Measurements from ENCODE around the gene OLIG1.

DNA sequence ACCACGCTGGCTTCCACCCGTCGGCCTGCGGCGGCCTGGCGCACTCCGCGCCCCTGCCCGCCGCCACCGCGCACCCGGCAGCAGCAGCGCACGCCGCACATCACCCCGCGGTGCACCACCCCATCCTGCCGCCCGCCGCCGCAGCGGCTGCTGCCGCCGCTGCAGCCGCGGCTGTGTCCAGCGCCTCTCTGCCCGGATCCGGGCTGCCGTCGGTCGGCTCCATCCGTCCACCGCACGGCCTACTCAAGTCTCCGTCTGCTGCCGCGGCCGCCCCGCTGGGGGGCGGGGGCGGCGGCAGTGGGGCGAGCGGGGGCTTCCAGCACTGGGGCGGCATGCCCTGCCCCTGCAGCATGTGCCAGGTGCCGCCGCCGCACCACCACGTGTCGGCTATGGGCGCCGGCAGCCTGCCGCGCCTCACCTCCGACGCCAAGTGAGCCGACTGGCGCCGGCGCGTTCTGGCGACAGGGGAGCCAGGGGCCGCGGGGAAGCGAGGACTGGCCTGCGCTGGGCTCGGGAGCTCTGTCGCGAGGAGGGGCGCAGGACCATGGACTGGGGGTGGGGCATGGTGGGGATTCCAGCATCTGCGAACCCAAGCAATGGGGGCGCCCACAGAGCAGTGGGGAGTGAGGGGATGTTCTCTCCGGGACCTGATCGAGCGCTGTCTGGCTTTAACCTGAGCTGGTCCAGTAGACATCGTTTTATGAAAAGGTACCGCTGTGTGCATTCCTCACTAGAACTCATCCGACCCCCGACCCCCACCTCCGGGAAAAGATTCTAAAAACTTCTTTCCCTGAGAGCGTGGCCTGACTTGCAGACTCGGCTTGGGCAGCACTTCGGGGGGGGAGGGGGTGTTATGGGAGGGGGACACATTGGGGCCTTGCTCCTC lies 42.3 kb upstream of the OLIG1 start:
- TF ChIP-seq EZH2phosphoT487 (IDR thresholded peaks at IDR 0.05; ENCODE audit: borderline replicate concordance, low read depth, low read length): no peak
- TF ChIP-seq, protein P1, sequence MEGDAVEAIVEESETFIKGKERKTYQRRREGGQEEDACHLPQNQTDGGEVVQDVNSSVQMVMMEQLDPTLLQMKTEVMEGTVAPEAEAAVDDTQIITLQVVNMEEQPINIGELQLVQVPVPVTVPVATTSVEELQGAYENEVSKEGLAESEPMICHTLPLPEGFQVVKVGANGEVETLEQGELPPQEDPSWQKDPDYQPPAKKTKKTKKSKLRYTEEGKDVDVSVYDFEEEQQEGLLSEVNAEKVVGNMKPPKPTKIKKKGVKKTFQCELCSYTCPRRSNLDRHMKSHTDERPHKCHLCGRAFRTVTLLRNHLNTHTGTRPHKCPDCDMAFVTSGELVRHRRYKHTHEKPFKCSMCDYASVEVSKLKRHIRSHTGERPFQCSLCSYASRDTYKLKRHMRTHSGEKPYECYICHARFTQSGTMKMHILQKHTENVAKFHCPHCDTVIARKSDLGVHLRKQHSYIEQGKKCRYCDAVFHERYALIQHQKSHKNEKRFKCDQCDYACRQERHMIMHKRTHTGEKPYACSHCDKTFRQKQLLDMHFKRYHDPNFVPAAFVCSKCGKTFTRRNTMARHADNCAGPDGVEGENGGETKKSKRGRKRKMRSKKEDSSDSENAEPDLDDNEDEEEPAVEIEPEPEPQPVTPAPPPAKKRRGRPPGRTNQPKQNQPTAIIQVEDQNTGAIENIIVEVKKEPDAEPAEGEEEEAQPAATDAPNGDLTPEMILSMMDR (conservative IDR thresholded peaks at IDR 0.05; ENCODE audit: low read length): no peak

Measured in OCI-LY7 (cell line).